Common myeloid progenitor, CD34-positive (primary cell): ENCODE results near the gene PNCK.

Experiments
- CTCF ChIA-PET: fragments of 350-600 bp; sonication (Branson Sonifier 250); formaldehyde crosslinking; loops from one replicate; lab custom pipeline; 2021; ENCODE audit warnings: antibody characterized with exemption; lab: Charles Lee
- POLR2A ChIA-PET: fragments of 350-600 bp; sonication (Branson Sonifier 250); formaldehyde crosslinking; loops from one replicate; lab custom pipeline; 2021; ENCODE audit warnings: antibody characterized with exemption; lab: Charles Lee
- DNase-seq, 3 donors: peaks; one replicate each; pipeline versions ENCODE4 v3.0.0 to v3.0.0-alpha.2; 2013
- H3K27ac ChIP-seq, 2 experiments: 1 replicate in 1 of 2; 2 replicates in 1 of 2; pipeline ENCODE4 v1.7.0; 2013; ENCODE audit warnings: inconsistent platforms in 2 of 2, low read length in 2 of 2, mild to moderate bottlenecking in 2 of 2, low read depth in 1 of 2, moderate library complexity in 1 of 2; ENCODE audit not compliant: severe bottlenecking in 2 of 2, insufficient read depth in 1 of 2, poor library complexity in 1 of 2
- H3K27me3 ChIP-seq, 5 experiments: replicated peaks in 2 of 5; 1 replicate in 3 of 5; 2 replicates in 2 of 5; pipeline versions ENCODE4 v1.6.1 to v1.7.0; 2013; ENCODE audit warnings: low read length in 4 of 5, mild to moderate bottlenecking in 2 of 5, moderate library complexity in 2 of 5, inconsistent platforms in 1 of 5; ENCODE audit not compliant: insufficient read depth in 5 of 5, control insufficient read depth in 4 of 5
- H3K36me3 ChIP-seq, 4 experiments: 1 replicate in 2 of 4; 2 replicates in 2 of 4; pipeline versions ENCODE4 v1.6.1 to v1.7.0; 2013; ENCODE audit warnings: low read length in 3 of 4, control low read depth in 1 of 4, mild to moderate bottlenecking in 1 of 4; ENCODE audit not compliant: control insufficient read depth in 4 of 4, insufficient read depth in 4 of 4
- H3K4me1 ChIP-seq, 4 experiments: 1 replicate in 3 of 4; 2 replicates in 1 of 4; pipeline versions ENCODE4 v1.6.1 to v1.7.1; 2013; ENCODE audit warnings: low read length in 3 of 4, mild to moderate bottlenecking in 3 of 4, control low read depth in 1 of 4, inconsistent platforms in 1 of 4, moderate library complexity in 1 of 4; ENCODE audit not compliant: control insufficient read depth in 4 of 4, insufficient read depth in 4 of 4; ENCODE audit errors: control extremely low read depth in 1 of 4
- H3K4me3 ChIP-seq, 7 experiments: 1 replicate in 4 of 7; 2 replicates in 3 of 7; pipeline versions ENCODE4 v1.5.1 to v1.7.0; 2013; ENCODE audit warnings: mild to moderate bottlenecking in 7 of 7, low read length in 6 of 7, moderate library complexity in 6 of 7, inconsistent platforms in 2 of 7, low read depth in 2 of 7, control low read depth in 1 of 7; ENCODE audit not compliant: insufficient read depth in 4 of 7, control insufficient read depth in 1 of 7; ENCODE audit errors: extremely low read depth in 1 of 7
- H3K9me3 ChIP-seq, 5 experiments: 1 replicate in 4 of 5; 2 replicates in 1 of 5; pipeline versions ENCODE4 v1.6.1 to v1.7.1; 2013; ENCODE audit warnings: low read length in 4 of 5, mild to moderate bottlenecking in 2 of 5, inconsistent platforms in 1 of 5, low read depth in 1 of 5, moderate library complexity in 1 of 5; ENCODE audit not compliant: control insufficient read depth in 4 of 5, insufficient read depth in 2 of 5; ENCODE audit errors: control extremely low read depth in 1 of 5
- WGBS: methylation state at CpG from one replicate; pipeline ENCODE4 v1.1.5; 2013; ENCODE audit not compliant: insufficient coverage; 5-methylcytosine and 5-hydroxymethylcytosine counted together

The PNCK gene

GRCh38 chrX:153623310-153624029, 50.1 kb downstream of the PNCK start:
- 84% methylated on average over 16 of the region's 16 CpGs for WGBS
- H3K4me1 ChIP-seq: peaks cover 0 to 10% (median 4%) of the 10 kb centered on the region in 4 experiments
- CTCF ChIA-PET: interaction anchor here (0.9 to 2.9 kb wide), 4 partner anchors 11 to 44 kb away, joined by 3 to 11 read pairs (median 4); no protein-coding TSS in a partner anchor
- POLR2A ChIA-PET: no interaction called here
- no peaks in the 10 kb centered on the region for H3K36me3 ChIP-seq
- H3K9me3 ChIP-seq: no peaks in the 10 kb centered on the region
- H3K27me3 ChIP-seq: peaks cover 0 to 27% (median 0%) of the 10 kb centered on the region in 5 experiments
- DNase-seq: no peak
- no peak overlapping the region for H3K27ac ChIP-seq
- H3K4me3 ChIP-seq: no peak overlapping the region

- Histone ChIP-seq H3K27ac (no peak overlapping the region), H3K36me3 (no peaks in the 10 kb centered on the region), H3K4me1 (peaks cover 0 to 6% (median 1%) of the 10 kb centered on the region in 4 experiments), H3K9me3 (no peaks in the 10 kb centered on the region), H3K4me3 (no peak overlapping the region), H3K27me3 (peaks cover 0 to 32% (median 2%) of the 10 kb centered on the region in 5 experiments)
- POLR2A ChIA-PET: no interaction called here
- no peak for DNase-seq
- WGBS: 90% methylated on average over 16 of the region's 17 CpGs
- CTCF ChIA-PET: interaction anchor here (0.9 to 2.9 kb wide), 4 partner anchors 10 to 44 kb away, joined by 3 to 11 read pairs (median 4); no protein-coding TSS in a partner anchor
These were observed 50.8 kb downstream of the PNCK start for GRCh38 chrX:153622661-153623309.

GRCh38 chrX:153621949-153622598, 51.5 kb downstream of the PNCK start:
- 94% methylated on average over 24 of the region's 27 CpGs for WGBS
- Histone ChIP-seq H3K27me3 (peaks cover 0 to 35% (median 2%) of the 10 kb centered on the region in 5 experiments), H3K36me3 (no peaks in the 10 kb centered on the region), H3K4me3 (no peak overlapping the region), H3K9me3 (no peaks in the 10 kb centered on the region), H3K4me1 (no peaks in the 10 kb centered on the region), H3K27ac (no peak overlapping the region)
- POLR2A ChIA-PET: no interaction called here
- no peak for DNase-seq
- CTCF ChIA-PET: interaction anchor here (2.6 to 2.9 kb wide), 2 partner anchors 10 to 14 kb away, joined by 6 to 11 read pairs; no protein-coding TSS in a partner anchor

GRCh38 chrX:153620576-153620975, 53.0 kb downstream of the PNCK start:
- Histone ChIP-seq H3K27ac (no peak overlapping the region), H3K4me3 (no peak overlapping the region), H3K36me3 (no peaks in the 10 kb centered on the region), H3K9me3 (no peaks in the 10 kb centered on the region), H3K4me1 (no peaks in the 10 kb centered on the region), H3K27me3 (peaks cover 0 to 48% (median 8%) of the 10 kb centered on the region in 5 experiments)
- no peak for DNase-seq
- ChIA-PET CTCF (no interaction called here), POLR2A (no interaction called here)
- 100% methylated on average over 2 of the region's 5 CpGs for WGBS
